ENCODE results near the gene KSR1.

DNA sequence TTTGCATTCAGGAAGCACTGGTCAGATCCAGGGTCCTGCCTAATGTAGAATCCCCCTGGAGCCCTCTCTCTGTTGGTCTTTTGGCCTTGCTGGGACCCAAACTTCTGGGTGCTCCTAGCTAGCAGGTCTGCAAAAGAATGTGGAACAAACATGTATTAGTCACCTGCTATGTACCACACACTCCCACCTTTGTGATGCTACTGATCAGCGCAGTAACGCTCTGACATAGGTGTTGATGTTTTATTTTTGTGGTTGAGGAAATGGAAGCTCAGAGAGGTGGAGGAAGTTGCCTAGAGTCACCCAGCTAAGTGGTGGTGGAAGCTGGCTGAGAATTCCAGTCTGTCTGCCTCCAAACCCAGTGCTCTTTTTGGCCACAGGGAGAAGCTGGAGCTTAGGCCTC lies 139.0 kb downstream of the KSR1 start:
- TF ChIP-seq CTCF (IDR thresholded peaks at IDR 0.05; ENCODE audit: low read depth, low read length) = no peak
- TF ChIP-seq EZH2phosphoT487 (IDR thresholded peaks at IDR 0.05; ENCODE audit: low read depth) = no peak

Data from OCI-LY3 (cell line).